ENCODE data around the gene DYNC1LI2.

DYNC1LI2 gene

DNA sequence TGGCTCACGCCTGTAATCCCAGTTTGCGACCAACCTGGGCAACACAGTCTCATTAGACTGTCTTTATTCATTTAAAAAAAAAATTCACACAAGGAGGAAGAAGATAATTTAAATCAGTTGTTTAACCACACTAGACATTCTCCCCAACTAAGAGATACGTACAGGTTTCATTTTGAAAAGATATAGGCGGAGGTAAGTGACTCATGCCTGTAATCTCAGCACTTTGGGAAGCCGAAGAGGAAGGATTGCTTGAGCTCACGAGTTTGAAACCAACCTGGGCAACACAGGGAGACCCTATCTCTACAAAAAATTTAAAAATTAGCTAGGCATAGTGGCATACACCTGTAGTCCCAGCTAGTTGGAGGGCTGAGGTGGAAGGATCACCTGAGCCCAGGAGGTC lies 60.2 kb downstream of the DYNC1LI2 start:
- no peak overlapping the region for H2BK15ac ChIP-seq (ENCODE audit: low read length)
- H3K4me1 ChIP-seq (ENCODE audit: control insufficient read depth in 2 of 2, insufficient read depth in 1 of 2, low read depth in 1 of 2, low read length in 2 of 2): peaks cover 5 to 8% of the 10 kb centered on the region in 2 donors
- no peak for DNase-seq (ENCODE audit: low spot score)
- H2AK5ac ChIP-seq (ENCODE audit: low read depth, low read length): no peak overlapping the region
- no peaks in the 10 kb centered on the region for H3K9me3 ChIP-seq (replicated peaks in 1 of 2; ENCODE audit: control insufficient read depth in 2 of 2, insufficient read depth in 1 of 2, low read depth in 1 of 2, low read length in 2 of 2)
- no peaks in the 10 kb centered on the region for H3K36me3 ChIP-seq (replicated peaks in 1 of 2; ENCODE audit: control insufficient read depth in 2 of 2, insufficient read depth in 2 of 2, low read length in 2 of 2)
- H3K14ac ChIP-seq (ENCODE audit: low read length): no peak overlapping the region
- H3K79me1 ChIP-seq (ENCODE audit: low read depth, low read length): no peaks in the 10 kb centered on the region
- H4K8ac ChIP-seq (ENCODE audit: low read depth, low read length): no peak overlapping the region
- no peak overlapping the region for H2BK12ac ChIP-seq (ENCODE audit: low read length)
- no peak overlapping the region for H2AFZ ChIP-seq (ENCODE audit: low read length)
- no CpG with 5 or more reads among the region's 6 CpGs for WGBS, 2 donors (ENCODE audit: extremely low coverage in 2 of 2, insufficient read length in 2 of 2, insufficient replicate concordance in 1 of 2)
- H2BK5ac ChIP-seq (ENCODE audit: low read length): no peak overlapping the region
- no peak overlapping the region for H4K91ac ChIP-seq (ENCODE audit: low read depth, low read length, poor library complexity)
- H3K9ac ChIP-seq (ENCODE audit: low read depth, low read length, poor library complexity): no peak overlapping the region
- no peak overlapping the region for H3K18ac ChIP-seq (ENCODE audit: low read length)
- peaks cover 0 to 11% (median 2%) of the 10 kb centered on the region in 3 experiments for H3K27me3 ChIP-seq (ENCODE audit: control insufficient read depth in 3 of 3, insufficient read depth in 3 of 3, low read depth in 1 of 3, low read length in 3 of 3)
- H3K4me2 ChIP-seq (ENCODE audit: insufficient read depth, low read length, poor library complexity, severe bottlenecking): no peak overlapping the region
- H3K23ac ChIP-seq (ENCODE audit: low read depth, low read length, poor library complexity): no peak overlapping the region
- no peak overlapping the region for H2BK120ac ChIP-seq (ENCODE audit: low read depth, low read length)
- no peak overlapping the region for H3K27ac ChIP-seq (replicated peaks; ENCODE audit: low read length)
- no peak overlapping the region for H3K4ac ChIP-seq (ENCODE audit: low read length)
- no peak overlapping the region for H3K4me3 ChIP-seq (ENCODE audit: low read length in 2 of 2)

DNA sequence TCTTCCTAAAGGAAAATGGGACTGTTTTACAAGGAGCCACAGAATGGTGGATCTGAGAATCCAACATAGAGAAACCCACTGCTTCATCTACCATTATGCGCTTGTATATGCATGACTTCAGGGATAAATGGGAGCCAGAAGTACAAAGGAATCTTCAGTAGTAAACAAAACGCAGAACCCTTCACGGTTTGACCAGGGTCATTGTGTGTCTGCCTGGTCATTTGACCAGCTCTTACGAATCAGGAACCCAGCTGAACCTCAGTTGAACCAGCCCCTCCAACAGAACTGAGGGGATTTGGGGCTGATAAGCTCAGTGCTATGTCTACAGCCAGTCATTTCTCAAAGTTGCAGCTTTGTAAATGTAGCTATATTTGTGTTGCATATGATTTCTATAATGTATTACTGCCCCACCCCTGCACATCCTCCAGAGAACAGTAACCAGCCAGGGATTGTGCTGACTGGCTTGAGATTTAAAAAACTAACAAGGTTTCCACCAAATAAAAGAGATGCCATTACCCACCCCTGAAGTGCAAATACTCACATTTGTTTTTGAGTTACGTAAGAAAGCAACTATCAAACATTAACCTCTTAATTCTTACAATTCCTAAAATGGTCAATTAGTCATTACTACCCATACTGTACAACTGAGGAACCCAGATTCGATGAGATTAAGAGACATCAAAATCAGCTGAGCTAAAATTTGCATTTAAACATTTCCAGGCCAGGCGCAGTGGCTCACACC lies 61.1 kb downstream of the DYNC1LI2 start:
- Histone ChIP-seq H3K23ac (ENCODE audit: low read depth, low read length, poor library complexity) (no peak overlapping the region), H2AFZ (ENCODE audit: low read length) (no peak overlapping the region), H2AK5ac (ENCODE audit: low read depth, low read length) (no peak overlapping the region), H3K79me1 (ENCODE audit: low read depth, low read length) (no peaks in the 10 kb centered on the region), H3K4me2 (ENCODE audit: insufficient read depth, low read length, poor library complexity, severe bottlenecking) (no peak overlapping the region), H3K9me3 (replicated peaks in 1 of 2; ENCODE audit: control insufficient read depth in 2 of 2, insufficient read depth in 1 of 2, low read depth in 1 of 2, low read length in 2 of 2) (no peaks in the 10 kb centered on the region), H3K4me1 (ENCODE audit: control insufficient read depth in 2 of 2, insufficient read depth in 1 of 2, low read depth in 1 of 2, low read length in 2 of 2) (no peaks in the 10 kb centered on the region), H2BK15ac (ENCODE audit: low read length) (no peak overlapping the region), H3K27ac (replicated peaks; ENCODE audit: low read length) (no peak overlapping the region), H2BK120ac (ENCODE audit: low read depth, low read length) (no peak overlapping the region), H4K8ac (ENCODE audit: low read depth, low read length) (no peak overlapping the region), H3K4ac (ENCODE audit: low read length) (no peak overlapping the region), H3K27me3 (ENCODE audit: control insufficient read depth in 3 of 3, insufficient read depth in 3 of 3, low read depth in 1 of 3, low read length in 3 of 3) (peaks cover 0 to 2% (median 0%) of the 10 kb centered on the region in 3 experiments), H2BK5ac (ENCODE audit: low read length) (no peak overlapping the region), H4K91ac (ENCODE audit: low read depth, low read length, poor library complexity) (no peak overlapping the region), H3K9ac (ENCODE audit: low read depth, low read length, poor library complexity) (no peak overlapping the region), H3K36me3 (replicated peaks in 1 of 2; ENCODE audit: control insufficient read depth in 2 of 2, insufficient read depth in 2 of 2, low read length in 2 of 2) (no peaks in the 10 kb centered on the region), H3K4me3 (ENCODE audit: low read length in 2 of 2) (no peak overlapping the region), H3K18ac (ENCODE audit: low read length) (no peak overlapping the region), H3K14ac (ENCODE audit: low read length) (no peak overlapping the region), H2BK12ac (ENCODE audit: low read length) (no peak overlapping the region)
- no CpG with 5 or more reads among the region's 7 CpGs for WGBS, 2 donors (ENCODE audit: extremely low coverage in 2 of 2, insufficient read length in 2 of 2, insufficient replicate concordance in 1 of 2)
- no peak for DNase-seq (ENCODE audit: low spot score)

DNA sequence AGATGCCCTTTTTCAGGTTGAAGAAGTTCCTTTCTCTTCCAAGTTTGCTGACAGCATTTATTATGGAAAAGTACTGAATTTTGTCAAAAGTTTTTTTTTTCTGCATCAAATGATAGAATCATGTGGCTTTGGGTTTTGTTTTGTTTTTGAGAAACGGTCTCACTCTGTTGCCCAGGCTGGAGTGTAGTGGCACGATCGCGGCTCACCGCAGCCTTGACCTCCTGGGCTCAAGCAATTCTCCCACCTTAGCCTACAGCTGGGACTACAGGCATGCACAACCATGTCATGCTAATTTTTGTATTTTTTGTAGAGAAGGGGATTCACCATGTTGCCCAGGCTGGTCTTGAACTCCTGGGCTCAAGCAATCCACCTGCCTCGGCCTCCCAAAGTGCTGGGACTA lies 62.1 kb downstream of the DYNC1LI2 start:
- H3K27me3 ChIP-seq (ENCODE audit: control insufficient read depth in 3 of 3, insufficient read depth in 3 of 3, low read depth in 1 of 3, low read length in 3 of 3): no peaks in the 10 kb centered on the region
- H3K4me1 ChIP-seq (ENCODE audit: control insufficient read depth in 2 of 2, insufficient read depth in 1 of 2, low read depth in 1 of 2, low read length in 2 of 2): peaks cover 0 to 3% of the 10 kb centered on the region in 2 donors
- no peaks in the 10 kb centered on the region for H3K36me3 ChIP-seq (replicated peaks in 1 of 2; ENCODE audit: control insufficient read depth in 2 of 2, insufficient read depth in 2 of 2, low read length in 2 of 2)
- no peak overlapping the region for H3K18ac ChIP-seq (ENCODE audit: low read length)
- H3K79me1 ChIP-seq (ENCODE audit: low read depth, low read length): no peaks in the 10 kb centered on the region
- no peak overlapping the region for H2BK120ac ChIP-seq (ENCODE audit: low read depth, low read length)
- H3K14ac ChIP-seq (ENCODE audit: low read length): no peak overlapping the region
- H2BK12ac ChIP-seq (ENCODE audit: low read length): no peak overlapping the region
- H3K9ac ChIP-seq (ENCODE audit: low read depth, low read length, poor library complexity): no peak overlapping the region
- H3K27ac ChIP-seq (replicated peaks; ENCODE audit: low read length): no peak overlapping the region
- no peak overlapping the region for H2AFZ ChIP-seq (ENCODE audit: low read length)
- no peak for DNase-seq (ENCODE audit: low spot score)
- H3K9me3 ChIP-seq (replicated peaks in 1 of 2; ENCODE audit: control insufficient read depth in 2 of 2, insufficient read depth in 1 of 2, low read depth in 1 of 2, low read length in 2 of 2): no peaks in the 10 kb centered on the region
- H3K4ac ChIP-seq (ENCODE audit: low read length): no peak overlapping the region
- H3K4me3 ChIP-seq (ENCODE audit: low read length in 2 of 2): no peak overlapping the region
- no CpG with 5 or more reads among the region's 6 CpGs for WGBS, 2 donors (ENCODE audit: extremely low coverage in 2 of 2, insufficient read length in 2 of 2, insufficient replicate concordance in 1 of 2)
- H2BK15ac ChIP-seq (ENCODE audit: low read length): no peak overlapping the region
- H3K4me2 ChIP-seq (ENCODE audit: insufficient read depth, low read length, poor library complexity, severe bottlenecking): no peak overlapping the region
- H4K91ac ChIP-seq (ENCODE audit: low read depth, low read length, poor library complexity): no peak overlapping the region
- H3K23ac ChIP-seq (ENCODE audit: low read depth, low read length, poor library complexity): no peak overlapping the region
- H2BK5ac ChIP-seq (ENCODE audit: low read length): no peak overlapping the region
- no peak overlapping the region for H2AK5ac ChIP-seq (ENCODE audit: low read depth, low read length)
- no peak overlapping the region for H4K8ac ChIP-seq (ENCODE audit: low read depth, low read length)

DNA sequence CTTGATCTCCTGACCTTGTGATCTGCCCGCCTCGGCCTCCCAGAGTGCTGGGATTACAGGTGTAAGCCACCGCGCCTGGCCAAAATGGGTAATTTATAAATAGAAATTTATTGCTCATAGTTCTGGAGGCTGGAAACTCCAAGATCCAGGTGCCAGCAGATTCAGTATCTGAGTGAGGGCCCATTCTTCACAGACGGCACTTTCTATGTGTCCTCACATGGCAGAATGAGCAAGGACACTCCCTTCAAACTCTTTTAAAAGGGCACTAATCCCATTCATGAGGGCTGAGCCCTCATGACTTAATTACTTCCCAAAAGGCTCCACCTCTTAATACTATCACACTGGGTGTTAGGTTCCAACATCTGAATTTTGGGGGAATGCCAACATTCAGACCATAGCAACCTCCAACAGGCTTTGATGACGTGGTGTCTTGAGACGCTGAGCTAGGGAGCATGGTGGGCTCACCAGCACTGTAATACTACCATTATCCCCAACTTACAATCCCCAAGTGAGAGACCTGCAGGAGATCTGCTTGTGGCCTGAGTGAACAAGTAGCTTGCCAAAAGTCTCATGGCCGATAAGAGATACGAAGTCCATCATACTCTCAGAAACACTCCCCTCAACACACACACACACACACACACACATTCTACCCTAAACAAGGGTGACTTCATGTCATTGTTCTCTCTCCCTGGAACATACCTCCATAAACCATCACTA lies 63.3 kb downstream of the DYNC1LI2 start:
- peaks cover 0 to 3% of the 10 kb centered on the region in 2 donors for H3K4me1 ChIP-seq (ENCODE audit: control insufficient read depth in 2 of 2, insufficient read depth in 1 of 2, low read depth in 1 of 2, low read length in 2 of 2)
- H2BK12ac ChIP-seq (ENCODE audit: low read length): no peak overlapping the region
- no peak overlapping the region for H3K18ac ChIP-seq (ENCODE audit: low read length)
- H3K27me3 ChIP-seq (ENCODE audit: control insufficient read depth in 3 of 3, insufficient read depth in 3 of 3, low read depth in 1 of 3, low read length in 3 of 3): no peaks in the 10 kb centered on the region
- no peak overlapping the region for H3K23ac ChIP-seq (ENCODE audit: low read depth, low read length, poor library complexity)
- no peak overlapping the region for H2BK5ac ChIP-seq (ENCODE audit: low read length)
- no peak overlapping the region for H3K14ac ChIP-seq (ENCODE audit: low read length)
- no peak overlapping the region for H2BK15ac ChIP-seq (ENCODE audit: low read length)
- H4K8ac ChIP-seq (ENCODE audit: low read depth, low read length): no peak overlapping the region
- no peaks in the 10 kb centered on the region for H3K79me1 ChIP-seq (ENCODE audit: low read depth, low read length)
- H3K36me3 ChIP-seq (replicated peaks in 1 of 2; ENCODE audit: control insufficient read depth in 2 of 2, insufficient read depth in 2 of 2, low read length in 2 of 2): no peaks in the 10 kb centered on the region
- no peak overlapping the region for H2AK5ac ChIP-seq (ENCODE audit: low read depth, low read length)
- no CpG with 5 or more reads among the region's 9 CpGs for WGBS, 2 donors (ENCODE audit: extremely low coverage in 2 of 2, insufficient read length in 2 of 2, insufficient replicate concordance in 1 of 2)
- H3K4ac ChIP-seq (ENCODE audit: low read length): no peak overlapping the region
- no peak overlapping the region for H2AFZ ChIP-seq (ENCODE audit: low read length)
- no peak overlapping the region for H3K27ac ChIP-seq (replicated peaks; ENCODE audit: low read length)
- H4K91ac ChIP-seq (ENCODE audit: low read depth, low read length, poor library complexity): no peak overlapping the region
- H3K4me2 ChIP-seq (ENCODE audit: insufficient read depth, low read length, poor library complexity, severe bottlenecking): no peak overlapping the region
- no peak overlapping the region for H2BK120ac ChIP-seq (ENCODE audit: low read depth, low read length)
- peaks cover 0 to 2% of the 10 kb centered on the region in 2 donors for H3K9me3 ChIP-seq (replicated peaks in 1 of 2; ENCODE audit: control insufficient read depth in 2 of 2, insufficient read depth in 1 of 2, low read depth in 1 of 2, low read length in 2 of 2)
- H3K9ac ChIP-seq (ENCODE audit: low read depth, low read length, poor library complexity): no peak overlapping the region
- no peak for DNase-seq (ENCODE audit: low spot score)
- H3K4me3 ChIP-seq (ENCODE audit: low read length in 2 of 2): no peak overlapping the region
